H9 (cell line): Measurements from ENCODE around the gene EVX2. TPM values are rescaled to one million over a fixed set of nuclear protein-coding genes. Genes with fewer than 3 reads are reported as not detected.

ENCODE experiments used
- DNase-seq: peaks from one replicate; pipeline ENCODE4 v3.0.0-alpha.2; 2017
- H2AFZ ChIP-seq: one replicate; pipeline ENCODE4 v1.6.1; 2013; ENCODE audit warnings: mild to moderate bottlenecking, low read length, control low read depth, moderate library complexity
- H2AK5ac ChIP-seq: 2 replicates; pipeline ENCODE4 v1.6.1; 2013; ENCODE audit warnings: low read length, control low read depth, mixed read lengths; ENCODE audit not compliant: insufficient read length
- H2BK120ac ChIP-seq: one replicate; pipeline ENCODE4 v1.6.1; 2013; ENCODE audit warnings: low read depth, mild to moderate bottlenecking, low read length, control low read depth, inconsistent platforms; ENCODE audit not compliant: poor library complexity, severe bottlenecking
- H2BK12ac ChIP-seq: 2 replicates; pipeline ENCODE4 v1.6.1; 2013; ENCODE audit warnings: low read length, control low read depth, mixed read lengths, low read depth; ENCODE audit not compliant: insufficient read length
- H2BK15ac ChIP-seq: 2 replicates; pipeline ENCODE4 v1.6.1; 2013; ENCODE audit warnings: low read depth, low read length, control low read depth
- H2BK20ac ChIP-seq: one replicate; pipeline ENCODE4 v1.6.1; 2013; ENCODE audit warnings: low read depth, mild to moderate bottlenecking, low read length, control low read depth, inconsistent platforms; ENCODE audit not compliant: poor library complexity, severe bottlenecking
- H2BK5ac ChIP-seq: 2 replicates; pipeline ENCODE4 v1.6.1; 2013; ENCODE audit warnings: low read length, control low read depth, mixed read lengths; ENCODE audit not compliant: insufficient read length
- H3K14ac ChIP-seq: 2 replicates; pipeline ENCODE4 v1.6.1; 2013; ENCODE audit warnings: low read length, control low read depth; ENCODE audit not compliant: insufficient read depth
- H3K18ac ChIP-seq: 2 replicates; pipeline ENCODE4 v1.6.1; 2013; ENCODE audit warnings: low read depth, mild to moderate bottlenecking, mixed read lengths, low read length, control low read depth; ENCODE audit not compliant: insufficient read length
- H3K23ac ChIP-seq: 2 replicates; pipeline ENCODE4 v1.6.1; 2013; ENCODE audit warnings: low read length, control low read depth, mixed read lengths, low read depth; ENCODE audit not compliant: insufficient read length
- H3K23me2 ChIP-seq: 2 replicates; pipeline ENCODE4 v1.6.1; 2013; ENCODE audit warnings: low read depth, mild to moderate bottlenecking, mixed read lengths, low read length, control low read depth; ENCODE audit not compliant: insufficient read length, poor library complexity, severe bottlenecking
- H3K27ac ChIP-seq: 2 replicates; pipeline ENCODE4 v1.5.1; 2013; ENCODE audit warnings: low read length, control low read depth, mixed read lengths, low read depth; ENCODE audit not compliant: insufficient read length
- H3K27me3 ChIP-seq: 2 replicates; pipeline ENCODE4 v1.6.1; 2013; ENCODE audit warnings: low read length, control low read depth, inconsistent platforms; ENCODE audit not compliant: insufficient read depth
- H3K4ac ChIP-seq: 2 replicates; pipeline ENCODE4 v1.6.1; 2013; ENCODE audit warnings: low read depth, mild to moderate bottlenecking, control low read depth, inconsistent platforms, low read length, moderate library complexity
- H3K4me1 ChIP-seq: 2 replicates; pipeline ENCODE4 v1.6.1; 2013; ENCODE audit warnings: low read length, control low read depth, inconsistent platforms; ENCODE audit not compliant: insufficient read depth
- H3K4me2 ChIP-seq: 2 replicates; pipeline ENCODE4 v1.6.1; 2013; ENCODE audit warnings: low read length, control low read depth, mixed read lengths; ENCODE audit not compliant: insufficient read length, insufficient read depth
- H3K56ac ChIP-seq: 2 replicates; pipeline ENCODE4 v1.6.1; 2013; ENCODE audit warnings: low read depth, mild to moderate bottlenecking, mixed read lengths, low read length, control low read depth; ENCODE audit not compliant: insufficient read length
- H3K79me1 ChIP-seq: 2 replicates; pipeline ENCODE4 v1.6.1; 2013; ENCODE audit warnings: low read depth, mild to moderate bottlenecking, moderate library complexity, low read length, control low read depth, inconsistent platforms; ENCODE audit not compliant: insufficient read depth, poor library complexity, severe bottlenecking
- H3K79me2 ChIP-seq: 2 replicates; pipeline ENCODE4 v1.6.1; 2013; ENCODE audit warnings: low read length, control low read depth, inconsistent platforms; ENCODE audit not compliant: insufficient read depth
- H3K9ac ChIP-seq: 2 replicates; pipeline ENCODE4 v1.6.1; 2013; ENCODE audit warnings: low read length, control low read depth, mixed read lengths; ENCODE audit not compliant: insufficient read length; ENCODE audit errors: extremely low read depth
- H3K9me3 ChIP-seq: one replicate; pipeline ENCODE4 v1.6.1; 2013; ENCODE audit warnings: low read depth, low read length, inconsistent platforms; ENCODE audit not compliant: control insufficient read depth
- H3T11ph ChIP-seq: one replicate; pipeline ENCODE4 v1.6.1; 2013; ENCODE audit warnings: mild to moderate bottlenecking, low read length, control low read depth, inconsistent platforms
- H4K20me1 ChIP-seq: one replicate; pipeline ENCODE4 v1.6.1; 2013; ENCODE audit not compliant: control insufficient read depth, insufficient read length, insufficient read depth
- H4K5ac ChIP-seq: 2 replicates; pipeline ENCODE4 v1.6.1; 2013; ENCODE audit warnings: low read depth, mild to moderate bottlenecking, mixed read lengths, low read length, control low read depth; ENCODE audit not compliant: insufficient read length
- H4K8ac ChIP-seq: replicated peaks from 2 replicates; pipeline ENCODE4 v1.6.1; 2013; ENCODE audit warnings: low read length, control low read depth, mixed read lengths, low read depth; ENCODE audit not compliant: insufficient read length
- H4K91ac ChIP-seq: 2 replicates; pipeline ENCODE4 v1.6.1; 2013; ENCODE audit warnings: low read depth, mild to moderate bottlenecking, moderate library complexity, mixed read lengths, low read length, control low read depth; ENCODE audit not compliant: insufficient read length
- H3K27ac Mint-ChIP-seq, 3 experiments: 2 replicates in 2 of 3; 3 replicates in 1 of 3; pipeline ENCODE4 v1.8.0; 2020 to 2021; ENCODE audit warnings: mixed read lengths in 3 of 3, mild to moderate bottlenecking in 1 of 3, moderate library complexity in 1 of 3
- H3K27me3 Mint-ChIP-seq: 2 replicates; pipeline ENCODE4 v1.8.0; 2021; ENCODE audit warnings: low read depth, mild to moderate bottlenecking, moderate library complexity, mixed read lengths
- H3K36me3 Mint-ChIP-seq, 3 experiments: 2 replicates in 2 of 3; 3 replicates in 1 of 3; pipeline ENCODE4 v1.8.0; 2020 to 2021; ENCODE audit warnings: low read depth in 3 of 3, mixed read lengths in 3 of 3; ENCODE audit not compliant: insufficient read depth in 1 of 3
- H3K4me1 Mint-ChIP-seq, 2 experiments: 2 replicates each; pipeline ENCODE4 v1.8.0; 2020; ENCODE audit warnings: mixed read lengths in 2 of 2
- H3K4me3 Mint-ChIP-seq, 2 experiments: 2 replicates in 1 of 2; 3 replicates in 1 of 2; pipeline ENCODE4 v1.8.0; 2020 to 2021; ENCODE audit warnings: mild to moderate bottlenecking in 2 of 2, mixed read lengths in 2 of 2, moderate library complexity in 1 of 2
- H3K9me3 Mint-ChIP-seq, 2 experiments: 2 replicates in 1 of 2; 3 replicates in 1 of 2; pipeline ENCODE4 v1.8.0; 2020; ENCODE audit warnings: mild to moderate bottlenecking in 2 of 2, mixed read lengths in 2 of 2, moderate library complexity in 1 of 2
- CTCF ChIP-seq: fragments of 200-600 bp; sonication (generic); conservative IDR thresholded peaks from 3 replicates; pipeline ENCODE4 v1.8.0; 2021; ENCODE audit warnings: antibody characterized with exemption, mild to moderate bottlenecking
- WGBS: extraction: QIAGEN DNeasy Blood & Tissue Kit; methylation state at CpG from one replicate; pipeline ENCODE4 v1.1.7; 2013; ENCODE audit warnings: missing lambda C conversion rate, low lambda C conversion rate, mixed read lengths; ENCODE audit not compliant: insufficient read length; ENCODE audit errors: extremely low coverage; 5-methylcytosine and 5-hydroxymethylcytosine counted together
- total RNA-seq: library from RNA; stranded (reverse); gene quantifications from 2 replicates; pipeline ENCODE4 v1.2.1, GENCODE V29; 2021

Gene EVX2
- total RNA-seq, 1 experiment from 2014 or later = not detected

- Histone ChIP-seq H3K18ac (no peak overlapping the region), H3K23ac (no peak overlapping the region), H2BK12ac (no peak overlapping the region), H3K56ac (no peak overlapping the region), H3K79me2 (no peaks in the 10 kb centered on the region), H4K5ac (no peak overlapping the region), H4K91ac (no peak overlapping the region), H4K8ac (no peak overlapping the region), H2BK20ac (no peak overlapping the region), H3K79me1 (no peaks in the 10 kb centered on the region), H2AK5ac (no peak overlapping the region), H3K14ac (no peak overlapping the region), H3K27ac (no peak overlapping the region), H2BK15ac (no peak overlapping the region), H3K4me2 (no peak overlapping the region), H3K23me2 (peaks cover 2% of the 10 kb centered on the region), H4K20me1 (peaks cover 4% of the 10 kb centered on the region), H3T11ph (no peak overlapping the region), H2BK120ac (no peak overlapping the region), H3K9me3 (no peaks in the 10 kb centered on the region), H3K27me3 (peaks cover 98% of the 10 kb centered on the region), H3K4ac (no peak overlapping the region), H3K9ac (no peak overlapping the region), H3K4me1 (no peaks in the 10 kb centered on the region), H2BK5ac (no peak overlapping the region), H2AFZ (no peak overlapping the region)
- H3K27ac Mint-ChIP-seq = no peak overlapping the region
- H3K9me3 Mint-ChIP-seq = peaks cover 10 to 20% of the 10 kb centered on the region in 2 experiments
- TF ChIP-seq CTCF = peak; percentile 76
- DNase-seq = peak; percentile 71
- no peak overlapping the region; a peak in 1 of 5 replicates for H3K4me3 Mint-ChIP-seq
- H3K4me1 Mint-ChIP-seq = peaks cover 0 to 15% of the 10 kb centered on the region in 2 experiments; a peak in 2 of 4 replicates
- H3K27me3 Mint-ChIP-seq = peaks cover 99% of the 10 kb centered on the region
- WGBS = no CpG with 5 or more reads among the region's 24 CpGs
- H3K36me3 Mint-ChIP-seq = peaks cover 0 to 3% (median 0%) of the 10 kb centered on the region in 3 experiments; a peak in 3 of 7 replicates
These were observed 35.0 kb upstream of the EVX2 start for GRCh38 chr2:176118601-176119339.
